Neural cell (in vitro differentiated cells): ENCODE measurements around the gene LRRC74A. TPM values are rescaled to one million over a fixed set of nuclear protein-coding genes. Genes with fewer than 3 reads are reported as not detected.

Source experiments
- H2AFZ ChIP-seq: fragments of 200-600, 300-800 bp; sonication (generic), shearing (Covaris generic); 2 replicates; pipeline ENCODE4 v1.6.0; 2014; ENCODE audit warnings: low read depth, mild to moderate bottlenecking, antibody characterized with exemption, low read length, moderate library complexity
- H3F3A ChIP-seq: fragments of 200-600 bp; shearing (Covaris generic); 2 replicates; pipeline ENCODE4 v1.6.1; 2016; ENCODE audit warnings: mild to moderate bottlenecking, moderate library complexity, mixed read lengths, antibody characterized with exemption, low read length; ENCODE audit not compliant: insufficient read depth, poor library complexity, severe bottlenecking
- H3K27ac ChIP-seq: fragments of 200-600, 300-800 bp; sonication (generic), shearing (Covaris generic); 2 replicates; pipeline ENCODE4 v1.5.1; 2014; ENCODE audit warnings: mild to moderate bottlenecking, low read length, moderate library complexity
- H3K27me3 ChIP-seq: fragments of 300-800, 200-600 bp; sonication (generic), shearing (Covaris generic); 2 replicates; pipeline ENCODE4 v1.6.0; 2014; ENCODE audit warnings: mild to moderate bottlenecking, low read depth, low read length, moderate library complexity; ENCODE audit not compliant: insufficient read depth
- H3K36me3 ChIP-seq: fragments of 300-800, 200-600 bp; sonication (generic), shearing (Covaris generic); 2 replicates; pipeline ENCODE4 v1.5.1; 2014; ENCODE audit warnings: mild to moderate bottlenecking, antibody characterized with exemption, low read length, moderate library complexity; ENCODE audit not compliant: insufficient read depth
- H3K4me2 ChIP-seq: fragments of 300-800, 200-600 bp; sonication (generic), shearing (Covaris generic); 2 replicates; pipeline ENCODE4 v1.6.0; 2014; ENCODE audit warnings: mild to moderate bottlenecking, low read length
- H3K4me3 ChIP-seq: fragments of 300-800, 200-600 bp; sonication (generic), shearing (Covaris generic); 2 replicates; pipeline ENCODE4 v1.5.1; 2014; ENCODE audit warnings: mild to moderate bottlenecking, low read length, moderate library complexity
- H3K79me2 ChIP-seq: fragments of 200-600 bp; shearing (Covaris generic); replicated peaks from 2 replicates; pipeline ENCODE4 v1.6.0; 2014; ENCODE audit warnings: mild to moderate bottlenecking, low read length, moderate library complexity; ENCODE audit not compliant: insufficient read depth
- H3K9ac ChIP-seq: fragments of 300-800, 200-600 bp; sonication (generic), shearing (Covaris generic); 2 replicates; pipeline ENCODE4 v1.6.1; 2016; ENCODE audit warnings: mild to moderate bottlenecking, low read length, mixed read lengths
- H3K9me2 ChIP-seq: fragments of 200-600 bp; shearing (Covaris generic); 2 replicates; pipeline ENCODE4 v1.6.1; 2016; ENCODE audit warnings: mild to moderate bottlenecking, low read length, mixed read lengths; ENCODE audit not compliant: insufficient read depth
- H3K9me3 ChIP-seq: fragments of 200-600, 300-800 bp; sonication (generic), shearing (Covaris generic); 2 replicates; pipeline ENCODE4 v1.6.1; 2016; ENCODE audit warnings: mild to moderate bottlenecking, mixed run types, low read length, moderate library complexity, mixed read lengths
- H4K20me1 ChIP-seq: fragments of 200-600 bp; shearing (Covaris generic); 2 replicates; pipeline ENCODE4 v1.6.1; 2016; ENCODE audit warnings: mild to moderate bottlenecking, mixed run types; ENCODE audit not compliant: insufficient read depth
- CTCF ChIP-seq: fragments of 450-650 bp; IDR thresholded peaks from 2 replicates; pipeline ENCODE4 v1.5.1; 2014; ENCODE audit warnings: antibody characterized with exemption, mild to moderate bottlenecking, moderate library complexity; ENCODE audit not compliant: poor library complexity, severe bottlenecking
- EP300 ChIP-seq: fragments of 450-650 bp; conservative IDR thresholded peaks from 2 replicates; pipeline ENCODE4 v1.6.1; 2014; ENCODE audit warnings: antibody characterized with exemption, mild to moderate bottlenecking, moderate library complexity; ENCODE audit not compliant: poor library complexity, severe bottlenecking
- EZH2 ChIP-seq: fragments of 200-600, 300-800 bp; shearing (Covaris generic), sonication (generic); IDR thresholded peaks from 2 replicates; pipeline ENCODE4 v1.6.1; 2014; ENCODE audit warnings: antibody characterized with exemption, low read length, borderline replicate concordance, mild to moderate bottlenecking; ENCODE audit not compliant: insufficient read depth, poor library complexity, severe bottlenecking
- MXI1 ChIP-seq: fragments of 450-650 bp; conservative IDR thresholded peaks from 2 replicates; pipeline ENCODE4 v1.6.1; 2014; ENCODE audit warnings: antibody characterized with exemption, mild to moderate bottlenecking; ENCODE audit not compliant: poor library complexity, severe bottlenecking
- POLR2AphosphoS5 ChIP-seq: IDR thresholded peaks from 2 replicates; pipeline ENCODE4 v1.6.1; 2012
- RAD21 ChIP-seq: fragments of 450-650 bp; conservative IDR thresholded peaks from 2 replicates; pipeline ENCODE4 v1.6.1; 2014; ENCODE audit warnings: antibody characterized with exemption, mild to moderate bottlenecking, moderate library complexity
- REST ChIP-seq: IDR thresholded peaks from 2 replicates; pipeline ENCODE4 v1.6.1; 2012; ENCODE audit warnings: borderline replicate concordance
- SMC3 ChIP-seq: fragments of 450-650 bp; conservative IDR thresholded peaks from 2 replicates; pipeline ENCODE4 v1.6.1; 2014; ENCODE audit warnings: antibody characterized with exemption, mild to moderate bottlenecking, moderate library complexity; ENCODE audit not compliant: poor library complexity
- TAF1 ChIP-seq: IDR thresholded peaks from 2 replicates; pipeline ENCODE4 v1.6.1; 2012; ENCODE audit warnings: low read depth
- polyA minus RNA-seq: library from RNA; depleted of rRNA, polyadenylated mRNA; stranded (reverse); fragments of >200 nt; gene quantifications from 2 replicates; pipeline ENCODE4 v1.2.3, GENCODE V29; 2014
- polyA plus RNA-seq: library from polyadenylated mRNA; depleted of rRNA; stranded (reverse); fragments of >200 nt; gene quantifications from 2 replicates; pipeline ENCODE4 v1.2.3, GENCODE V29; 2014

Gene LRRC74A
- polyA plus RNA-seq (not detected in 2 replicates), polyA minus RNA-seq (not detected in 2 replicates)

- Histone ChIP-seq H4K20me1 (no peaks in the 10 kb centered on the region), H3K27ac (no peak within 1 kb of the TSS), H3K79me2 (no peaks in the 10 kb centered on the region), H3K9me3 (no peaks in the 10 kb centered on the region), H3K9me2 (no peaks in the 10 kb centered on the region), H3K27me3 (no peaks in the 10 kb centered on the region), H3K9ac (no peak within 1 kb of the TSS), H3K4me3 (no peak within 1 kb of the TSS), H3K36me3 (no peaks in the 10 kb centered on the region), H3F3A (no peaks in the 10 kb centered on the region), H3K4me2 (no peak within 1 kb of the TSS), H2AFZ (no peak within 1 kb of the TSS)
- TF ChIP-seq SMC3 (no peak), TAF1 (no peak), MXI1 (no peak), REST (no peak), RAD21 (no peak), POLR2AphosphoS5 (no peak)
These were observed at the start of gene LRRC74A for GRCh38 chr14:76826122-76826521. LRRC74A (plus strand) TSS chr14:76826408; CDS start chr14:76826698, 290 bp downstream.

- no peaks in the 10 kb centered on the region for H3K9me2 ChIP-seq
- H3F3A ChIP-seq: no peaks in the 10 kb centered on the region
- TF ChIP-seq EP300: no peak
- TF ChIP-seq TAF1: no peak
- peak; percentile 29 for TF ChIP-seq POLR2AphosphoS5
- TF ChIP-seq RAD21: no peak
- H3K27ac ChIP-seq: no peak overlapping the region
- no peak overlapping the region for H3K4me2 ChIP-seq
- no peaks in the 10 kb centered on the region for H3K9me3 ChIP-seq
- no peaks in the 10 kb centered on the region for H4K20me1 ChIP-seq
- no peak overlapping the region for H3K4me3 ChIP-seq
- no peak overlapping the region for H3K9ac ChIP-seq
- H2AFZ ChIP-seq: no peak overlapping the region
- H3K36me3 ChIP-seq: peaks cover 19% of the 10 kb centered on the region
- H3K27me3 ChIP-seq: no peaks in the 10 kb centered on the region
- no peaks in the 10 kb centered on the region for H3K79me2 ChIP-seq
These were observed 49.6 kb upstream of the LRRC74A start for GRCh38 chr14:76776428-76777251.

GRCh38 chr14:76777721-76778120 lies 48.5 kb upstream of the LRRC74A start:
- Histone ChIP-seq H2AFZ (no peak overlapping the region), H3K27me3 (no peaks in the 10 kb centered on the region), H3K4me3 (no peak overlapping the region), H3K4me2 (no peak overlapping the region), H4K20me1 (no peaks in the 10 kb centered on the region), H3K9me3 (no peaks in the 10 kb centered on the region), H3K79me2 (no peaks in the 10 kb centered on the region), H3F3A (no peaks in the 10 kb centered on the region), H3K36me3 (peaks cover 19% of the 10 kb centered on the region), H3K27ac (no peak overlapping the region), H3K9me2 (no peaks in the 10 kb centered on the region), H3K9ac (no peak overlapping the region)
- TF ChIP-seq RAD21 (no peak), POLR2AphosphoS5 (no peak), EZH2 (no peak), MXI1 (no peak), EP300 (no peak), SMC3 (no peak), TAF1 (no peak), REST (no peak), CTCF (no peak)
